GM19452 (cell line): ENCODE results near the gene ADCY5.

ENCODE experiments used
- ATAC-seq: cut with Tn5 transposase; IDR thresholded peaks from one replicate; pipeline ENCODE4 v1.9.1; 2021; ENCODE audit not compliant: unreplicated experiment

The ADCY5 gene

GRCh38 chr3:123312331-123313265 lies 136.3 kb downstream of the ADCY5 start:
- ATAC-seq, result no peak

GRCh38 chr3:123311201-123311600 lies 137.7 kb downstream of the ADCY5 start:
- ATAC-seq, result no peak

GRCh38 chr3:123310741-123311140 lies 138.1 kb downstream of the ADCY5 start:
- no peak for ATAC-seq

- ATAC-seq, result no peak
These were observed 138.7 kb downstream of the ADCY5 start for GRCh38 chr3:123310186-123310585.

- no peak for ATAC-seq
These were observed 141.8 kb downstream of the ADCY5 start for GRCh38 chr3:123307064-123307463.

- no peak for ATAC-seq
These were observed 143.7 kb downstream of the ADCY5 start for GRCh38 chr3:123305192-123305591.

GRCh38 chr3:123303976-123304560 lies 144.8 kb downstream of the ADCY5 start:
- no peak for ATAC-seq

- ATAC-seq, result no peak
These were observed 145.9 kb downstream of the ADCY5 start for GRCh38 chr3:123302961-123303360.

GRCh38 chr3:123301331-123302184 lies 147.3 kb downstream of the ADCY5 start:
- ATAC-seq, result no peak

GRCh38 chr3:123300583-123300982 lies 148.3 kb downstream of the ADCY5 start:
- ATAC-seq, result no peak

- ATAC-seq, result no peak
These were observed 148.8 kb downstream of the ADCY5 start for GRCh38 chr3:123300056-123300455.

- ATAC-seq, result no peak
These were observed 149.3 kb downstream of the ADCY5 start for GRCh38 chr3:123299581-123299980.

- ATAC-seq, result no peak
These were observed 150.0 kb downstream of the ADCY5 start for GRCh38 chr3:123298903-123299302.

GRCh38 chr3:123297627-123297899 lies 151.3 kb downstream of the ADCY5 start:
- ATAC-seq, result no peak

GRCh38 chr3:123296836-123297626 lies 151.9 kb downstream of the ADCY5 start:
- no peak for ATAC-seq

GRCh38 chr3:123296261-123296660 lies 152.6 kb downstream of the ADCY5 start:
- no peak for ATAC-seq

GRCh38 chr3:123295901-123296250 lies 153.0 kb downstream of the ADCY5 start:
- no peak for ATAC-seq

GRCh38 chr3:123295171-123295900 lies 153.6 kb downstream of the ADCY5 start:
- ATAC-seq, result no peak

- no peak for ATAC-seq
These were observed 154.5 kb downstream of the ADCY5 start for GRCh38 chr3:123294296-123294938.
